Islet precursor cell (in vitro differentiated cells): Measurements from ENCODE around the gene GLIS1.

Source experiments
- DNase-seq: peaks from one replicate; pipeline ENCODE4 v3.0.0-alpha.2; 2018

Gene GLIS1

DNA sequence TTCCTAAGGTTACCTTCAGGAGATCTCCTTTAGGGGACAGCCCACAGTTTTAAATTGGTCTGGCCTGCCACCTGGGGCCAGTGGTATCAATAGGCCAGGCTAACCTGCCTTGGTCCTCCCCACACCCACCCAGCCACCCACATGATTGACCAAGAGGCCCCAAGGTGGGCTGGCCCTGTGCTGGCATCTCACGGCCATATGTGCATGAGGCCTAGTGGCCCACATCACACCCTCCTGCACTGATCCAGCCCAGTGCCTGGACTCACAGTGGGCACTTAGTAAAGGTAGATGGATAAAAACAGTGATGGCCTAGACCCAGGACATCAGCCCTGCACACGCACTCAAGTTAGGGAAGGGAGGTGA, 197.7 kb downstream of the GLIS1 start:
- DNase-seq: no peak

DNA sequence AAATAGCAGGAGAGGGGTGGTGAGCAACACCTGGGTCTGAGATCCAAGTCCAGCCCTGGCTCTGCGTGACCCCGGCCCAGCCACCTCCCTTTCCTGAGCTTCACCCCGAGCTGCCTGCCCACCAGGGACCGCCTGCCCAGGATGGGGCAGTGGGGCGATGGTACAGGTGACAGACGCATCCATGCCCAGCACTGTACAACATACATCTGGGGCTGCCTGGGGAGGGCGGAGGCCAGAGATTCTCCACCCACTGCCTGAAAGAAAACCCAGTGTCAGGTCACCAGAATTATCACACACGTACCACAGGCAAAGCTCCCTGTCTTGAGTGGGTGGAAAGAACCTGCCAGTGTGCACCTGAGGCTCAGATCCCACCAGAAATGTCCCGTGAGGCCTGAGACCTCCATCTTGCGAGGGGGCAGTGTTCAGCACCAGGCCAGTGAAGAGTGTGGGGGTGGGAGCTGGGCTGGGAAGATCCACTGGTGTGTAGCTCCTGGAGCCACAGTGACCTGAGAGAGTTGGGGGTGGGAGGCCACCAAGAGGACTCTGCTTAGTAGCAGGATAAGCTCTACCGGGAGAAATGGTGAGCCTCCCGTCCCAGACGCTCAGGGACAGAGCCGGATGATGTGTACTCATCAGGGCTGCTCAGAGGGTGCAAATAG, 198.2 kb downstream of the GLIS1 start:
- no peak for DNase-seq

DNA sequence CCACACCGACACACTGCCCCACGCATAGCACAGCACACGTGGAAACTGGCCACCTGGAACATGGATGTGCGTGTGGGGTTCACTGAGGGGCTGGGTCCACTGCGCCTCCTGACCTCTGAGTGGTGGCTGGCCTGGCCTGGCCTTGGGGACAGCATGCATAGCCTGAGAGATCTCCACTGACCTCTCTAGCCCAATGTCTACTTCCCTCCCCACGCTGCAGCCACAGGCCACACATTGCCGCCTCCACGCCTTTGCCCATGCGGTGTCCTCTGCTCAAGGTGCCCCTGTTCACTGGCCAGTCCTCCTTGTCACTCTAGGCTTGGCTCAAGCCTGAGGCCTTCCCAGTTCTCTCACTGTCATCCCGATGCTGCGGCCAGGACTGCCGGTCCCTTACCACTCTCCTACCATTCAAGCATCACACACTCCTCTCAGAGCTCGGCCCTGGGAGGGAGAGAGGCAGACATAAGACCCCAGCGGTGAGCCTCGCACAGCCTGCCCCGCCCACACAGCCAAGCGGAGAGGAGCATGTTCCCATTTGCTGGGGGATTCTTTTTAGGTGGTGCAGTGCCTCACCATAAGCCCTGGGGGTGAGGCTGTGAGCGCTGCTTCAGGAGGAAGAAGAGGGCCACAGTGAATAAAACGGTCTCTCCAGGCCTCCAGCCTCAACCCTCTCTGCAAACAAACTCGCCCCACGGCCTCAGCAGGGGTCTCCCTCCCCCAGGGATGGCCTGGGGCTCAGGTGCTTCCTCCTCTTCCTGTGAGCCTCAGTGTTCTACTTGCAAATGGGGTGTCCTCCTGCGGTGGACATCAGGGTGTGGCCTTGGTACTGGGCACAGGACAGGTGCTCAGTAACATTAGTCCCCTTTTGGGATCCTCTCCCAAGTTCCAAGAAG, 199.0 kb downstream of the GLIS1 start:
- DNase-seq: no peak

DNA sequence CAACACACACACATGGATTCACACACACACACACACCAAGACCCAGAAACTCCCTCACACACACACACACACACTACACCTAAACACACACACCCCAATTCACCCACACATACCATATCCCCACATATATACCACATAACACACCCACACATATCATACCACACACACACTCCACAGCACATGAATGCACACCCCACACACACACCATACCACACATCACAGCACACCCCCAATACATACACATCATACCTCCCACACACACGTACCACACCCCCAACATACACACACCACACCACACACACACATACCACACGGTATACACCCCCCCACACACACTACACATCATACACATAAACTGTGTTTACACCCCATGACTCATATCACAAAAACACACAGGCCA, 199.7 kb downstream of the GLIS1 start:
- DNase-seq: no peak

DNA sequence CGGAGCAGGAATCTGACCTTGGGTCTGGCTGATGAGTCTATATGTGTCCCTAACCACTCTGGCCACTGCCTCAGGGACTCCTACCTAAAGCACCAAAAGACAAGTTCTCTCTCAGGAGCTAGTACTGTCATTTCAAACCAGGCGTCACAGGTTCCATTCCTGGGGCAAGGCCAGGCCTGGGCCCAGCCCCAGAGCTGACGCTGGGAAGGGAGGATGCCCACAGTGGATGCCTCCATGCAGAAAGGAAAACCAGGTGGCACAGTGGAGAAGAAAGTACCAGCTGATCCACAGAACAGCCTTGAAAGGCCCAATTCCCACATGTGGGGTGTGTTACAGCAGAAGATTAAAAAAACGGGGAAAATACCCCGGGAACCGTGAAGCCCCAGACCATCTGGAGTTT, 202.4 kb downstream of the GLIS1 start:
- DNase-seq: no peak

- no peak for DNase-seq
Observed at GRCh38 chr1:53535846-53536245, 203.1 kb downstream of the GLIS1 start.

DNA sequence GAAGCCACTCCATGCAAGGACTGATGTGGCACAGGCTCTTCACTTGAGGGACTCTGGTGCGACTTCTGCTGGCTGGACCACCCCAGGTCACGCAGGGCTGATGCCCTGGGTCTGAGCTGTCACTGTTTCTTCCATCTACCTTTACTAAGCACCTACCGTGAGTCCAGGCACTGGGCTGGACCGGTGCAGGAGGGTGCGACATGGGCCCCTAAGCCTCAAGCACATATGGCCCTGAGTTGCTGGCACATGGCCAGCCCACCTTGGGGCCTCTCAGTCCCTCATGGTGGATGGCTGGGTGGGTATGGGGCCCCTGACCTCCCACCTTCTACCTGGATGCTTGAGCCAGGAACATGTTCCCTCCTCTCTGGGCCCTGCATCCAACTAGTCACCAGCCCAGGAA, 203.7 kb downstream of the GLIS1 start:
- no peak for DNase-seq

DNA sequence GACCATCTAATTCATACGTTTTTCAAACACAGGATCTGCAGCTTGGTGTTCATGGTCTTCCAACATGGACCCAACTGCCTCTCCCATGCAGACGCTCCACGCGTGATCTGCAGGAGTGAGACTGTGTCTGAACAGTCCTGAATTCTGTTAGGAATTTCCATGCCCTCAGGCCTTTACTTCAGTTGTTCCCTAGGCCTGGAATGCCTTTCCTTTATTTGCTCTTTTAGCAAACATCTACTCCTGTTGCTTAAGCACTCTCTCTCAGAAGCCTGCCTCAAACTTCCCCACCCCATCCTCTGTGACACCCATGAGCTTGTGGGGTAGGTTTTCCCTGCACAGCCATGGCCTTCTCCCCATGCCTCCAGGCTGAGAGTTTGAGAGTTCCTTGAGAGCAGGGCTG, 206.1 kb downstream of the GLIS1 start:
- peak; percentile 71 for DNase-seq

- DNase-seq: no peak
Observed at GRCh38 chr1:53532377-53532776, 206.6 kb downstream of the GLIS1 start.

GRCh38 chr1:53530550-53530949, 208.4 kb downstream of the GLIS1 start:
- DNase-seq: no peak

DNA sequence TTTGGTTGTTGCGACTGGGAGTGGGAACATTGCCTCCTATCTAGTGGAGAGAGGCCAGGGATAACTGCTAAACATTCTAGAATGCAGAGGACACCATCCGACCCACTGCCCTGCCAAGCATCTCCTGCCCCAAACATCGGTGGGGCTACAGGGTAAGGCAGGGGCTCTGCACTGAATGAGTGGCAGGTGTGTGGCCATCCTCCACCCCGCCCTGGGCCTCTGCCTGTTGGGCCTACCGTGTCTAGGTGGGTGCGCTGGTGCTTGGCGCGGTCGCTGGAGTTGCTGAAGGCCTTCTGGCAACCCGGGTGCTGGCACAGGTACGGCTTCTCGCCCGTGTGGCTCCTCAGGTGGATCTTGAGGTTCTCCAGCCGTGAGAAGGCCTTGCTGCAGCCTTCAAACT, 209.4 kb downstream of the GLIS1 start:
- DNase-seq: no peak

- DNase-seq: no peak
Observed at GRCh38 chr1:53527368-53527767, 211.6 kb downstream of the GLIS1 start.

DNA sequence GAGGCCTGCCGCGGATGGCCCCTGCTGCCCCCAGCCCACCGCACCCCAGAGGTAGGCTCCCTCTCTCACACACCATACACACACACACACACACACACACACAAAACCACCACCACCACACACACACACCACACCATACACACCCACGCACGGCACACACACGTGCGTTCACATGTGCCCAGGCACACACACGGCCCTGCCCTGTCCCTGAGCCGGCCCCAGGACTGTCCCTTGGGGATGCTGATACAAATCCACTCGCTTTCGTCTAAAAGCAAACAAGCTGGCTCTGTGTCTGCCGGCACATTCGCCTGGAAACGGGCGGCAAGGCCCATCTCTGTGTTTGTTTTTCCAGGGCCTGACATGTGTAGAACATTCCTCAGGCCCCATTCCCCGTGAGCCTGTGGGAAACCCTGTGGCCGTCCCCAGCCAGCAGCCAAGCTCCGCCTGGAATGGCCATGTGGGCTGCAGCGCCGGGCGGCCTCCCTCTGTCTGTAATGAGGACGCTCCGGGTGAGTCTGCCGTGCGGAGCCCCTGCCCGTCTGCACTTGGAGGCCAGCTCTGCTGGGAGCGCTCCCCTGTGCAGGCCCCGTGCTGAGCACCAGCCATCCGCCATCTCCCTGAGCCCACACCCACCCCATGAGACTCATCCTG, 212.4 kb downstream of the GLIS1 start:
- peak; percentile 68 for DNase-seq

- DNase-seq: peak; percentile 67
Observed at GRCh38 chr1:53525595-53525994, 213.4 kb downstream of the GLIS1 start.

DNA sequence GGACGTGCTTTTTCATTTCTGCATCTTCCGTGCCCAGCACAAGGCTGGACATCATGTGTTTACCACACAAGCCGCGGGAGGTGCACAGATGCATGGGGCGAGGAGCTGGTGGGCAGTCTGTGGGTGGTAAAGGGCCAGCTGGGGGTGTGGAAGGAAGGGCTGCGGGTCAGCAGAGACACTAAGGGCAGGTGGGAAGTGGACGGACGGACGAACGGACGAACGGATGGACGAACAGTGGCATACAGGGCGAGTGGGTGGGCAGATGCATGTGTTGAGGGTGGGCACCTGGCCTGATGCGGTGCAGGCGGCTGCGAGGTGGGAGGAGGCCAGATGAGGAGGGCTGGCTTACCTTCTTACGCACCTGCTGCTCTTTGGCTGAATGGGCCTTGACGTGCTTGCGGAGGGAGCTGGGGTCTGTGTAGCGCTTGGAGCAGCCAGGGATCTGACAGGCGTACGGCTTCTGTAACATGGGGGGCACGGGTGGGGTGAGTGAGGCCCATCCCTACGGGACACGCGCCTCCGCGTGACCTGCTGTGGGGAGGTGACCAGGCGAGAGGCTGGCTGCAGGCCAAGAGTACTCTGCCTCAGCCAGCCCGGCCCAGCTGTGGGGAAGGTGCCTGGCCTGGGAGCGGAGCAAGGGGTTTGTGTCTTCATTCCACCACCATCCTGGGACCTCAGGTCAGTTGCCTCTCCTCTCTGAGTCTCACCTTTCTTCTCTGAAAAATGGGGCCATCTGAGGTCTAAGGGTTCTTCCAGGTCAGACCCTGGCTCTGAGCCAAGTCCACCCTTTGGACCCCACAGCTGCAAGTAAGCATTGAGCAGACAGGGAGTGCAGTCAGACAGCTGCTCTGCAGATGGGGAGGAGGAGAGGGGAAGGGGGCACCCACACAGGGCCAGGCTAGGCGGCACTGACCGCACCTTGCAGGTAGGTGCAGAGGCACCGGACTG, 214.3 kb downstream of the GLIS1 start:
- no peak for DNase-seq

DNA sequence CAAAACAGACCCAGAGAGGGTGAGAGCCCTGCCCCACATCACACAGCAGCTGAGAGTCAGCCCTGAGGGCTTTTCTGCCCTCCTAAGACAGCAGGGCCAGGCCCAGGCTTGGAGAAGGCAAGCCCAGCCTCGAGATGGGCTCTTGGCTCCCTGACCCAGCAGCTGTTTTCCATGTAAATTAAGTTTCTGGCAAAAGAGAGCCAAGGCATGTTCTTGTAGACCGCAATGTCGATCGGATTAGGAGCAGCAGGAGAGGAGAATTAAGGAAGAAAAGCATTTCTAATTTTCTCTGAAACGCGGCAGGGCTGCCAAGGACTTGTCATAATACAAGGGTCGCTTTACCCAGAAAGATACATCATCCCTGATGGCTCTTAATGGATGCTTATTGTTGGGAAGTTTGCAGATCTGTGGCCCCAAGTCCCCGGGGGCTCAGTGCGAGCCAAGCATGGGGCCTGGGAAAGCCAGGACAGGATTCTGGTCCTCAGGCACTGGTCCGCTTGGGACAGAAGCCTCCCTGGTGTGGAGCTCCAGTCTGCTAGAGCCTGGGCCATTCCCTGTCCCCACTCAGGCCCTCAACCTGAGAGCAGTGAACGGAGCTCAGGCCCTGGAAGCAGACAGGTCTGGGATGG, 216.9 kb downstream of the GLIS1 start:
- no peak for DNase-seq

DNA sequence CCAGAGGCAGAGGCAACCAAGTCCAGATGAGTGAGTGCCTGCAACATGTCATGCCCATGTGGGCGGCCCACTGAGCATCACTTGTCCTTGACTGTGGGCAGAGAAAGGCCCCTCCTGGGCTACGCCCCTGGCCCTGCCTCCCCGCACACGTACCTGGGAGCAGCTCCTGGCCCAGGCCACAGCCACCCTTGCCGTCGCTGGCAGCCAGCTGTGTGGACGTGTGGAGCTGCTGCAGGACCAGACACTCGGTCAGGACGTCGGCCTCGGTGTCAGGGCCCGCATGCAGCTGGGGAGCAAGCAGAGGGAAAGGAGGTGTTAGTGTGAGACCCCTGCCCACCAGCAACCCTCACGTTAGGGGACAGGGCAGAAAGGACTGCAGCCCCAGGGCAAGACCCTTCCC, 218.5 kb downstream of the GLIS1 start:
- DNase-seq: no peak

- no peak for DNase-seq
Observed at GRCh38 chr1:53519421-53519820, 219.5 kb downstream of the GLIS1 start.

DNA sequence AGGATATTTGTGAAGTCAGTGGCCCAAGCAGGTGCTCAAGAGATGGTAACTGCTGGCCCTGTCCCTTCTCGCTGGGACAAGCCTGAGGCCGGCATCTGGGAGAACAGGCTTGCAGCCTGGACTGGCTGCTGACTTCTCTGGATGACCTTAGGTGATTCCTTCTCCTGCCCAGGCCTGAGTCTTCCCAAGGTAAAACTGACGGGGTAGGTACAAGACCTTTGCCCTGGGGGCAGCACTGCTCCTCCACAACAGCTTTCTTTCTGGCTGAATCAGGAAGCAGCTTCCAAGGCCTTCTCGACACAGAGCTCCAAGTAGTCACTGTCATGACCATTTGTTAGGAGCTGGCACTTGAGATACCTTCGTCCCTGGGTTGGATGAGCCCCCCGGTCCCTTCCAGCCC, 220.2 kb downstream of the GLIS1 start:
- peak; percentile 88 for DNase-seq

DNA sequence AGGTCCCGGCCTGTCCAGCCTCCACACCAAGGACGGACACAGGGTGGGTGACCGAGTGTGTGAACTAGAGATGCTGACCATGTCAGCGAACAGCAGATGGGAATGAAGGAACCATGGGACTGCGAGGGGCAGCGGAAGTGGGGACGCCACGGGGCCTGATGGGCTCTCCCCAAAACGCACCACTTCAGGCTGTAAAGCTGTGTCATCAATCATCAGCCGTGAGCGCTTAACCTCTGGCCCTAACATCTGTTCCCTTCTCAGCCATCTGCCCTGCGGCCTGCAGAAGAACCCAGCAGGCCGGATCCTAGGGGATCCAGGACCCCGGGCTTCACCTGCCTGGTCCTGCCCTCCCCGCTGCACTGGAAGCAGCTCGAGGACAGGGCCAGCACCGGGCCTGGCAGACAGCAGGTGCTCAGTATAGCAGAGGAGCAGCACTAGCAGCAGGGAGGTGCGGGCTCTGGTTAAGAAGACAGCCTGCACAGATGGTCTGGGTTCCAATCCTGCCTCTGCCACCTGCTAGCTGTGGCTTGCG, 221.1 kb downstream of the GLIS1 start:
- DNase-seq: no peak

- DNase-seq: no peak
Observed at GRCh38 chr1:53517109-53517508, 221.9 kb downstream of the GLIS1 start.

GRCh38 chr1:53516181-53516580, 222.8 kb downstream of the GLIS1 start:
- DNase-seq: no peak
